ENCODE results near the gene MRPL18.
"Not testable (repeated sequence)": the region's sequence is repeated elsewhere in the genome, so short reads cannot be mapped to it uniquely, and the experiment has no call there.

Gene MRPL18

DNA sequence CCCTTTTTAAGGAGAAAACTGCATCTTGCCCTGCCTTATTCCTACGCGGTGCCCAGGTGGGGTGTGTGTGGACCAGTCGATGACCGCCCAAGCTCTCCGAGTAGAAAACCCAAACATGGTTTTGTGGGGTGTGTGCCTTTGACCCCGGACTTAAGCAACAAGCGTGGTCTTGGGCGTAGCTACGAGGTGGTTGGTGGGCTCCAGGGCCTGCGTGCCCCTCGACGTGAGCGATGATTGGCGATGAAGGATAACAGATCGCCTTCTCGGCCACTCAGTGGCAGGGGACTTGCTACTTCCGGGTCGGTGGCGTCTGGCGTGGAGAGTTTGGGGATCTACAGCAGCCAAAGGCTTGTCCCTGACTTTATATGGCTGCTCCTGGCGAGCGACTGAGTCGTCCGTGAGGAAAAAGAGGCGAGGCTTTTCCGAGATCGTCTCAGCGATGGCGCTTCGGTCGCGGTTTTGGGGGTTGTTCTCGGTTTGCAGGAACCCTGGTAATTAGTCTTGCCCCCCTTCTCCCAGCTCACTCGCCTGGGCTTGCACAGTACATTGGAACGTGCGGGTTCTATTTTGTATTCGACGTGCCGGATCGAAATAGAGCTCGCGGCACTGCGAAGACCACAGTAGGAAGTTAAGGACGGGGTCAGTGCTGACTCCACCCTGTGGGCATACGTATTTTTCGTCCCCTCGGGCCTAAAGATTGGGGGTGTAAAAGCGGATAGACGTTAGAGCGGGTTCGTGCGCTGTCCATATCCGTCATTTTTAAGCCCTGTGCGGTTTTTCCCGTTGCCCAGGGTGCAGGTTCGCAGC lies at the start of gene MRPL18:
Gene MRPL18, plus strand, starts transcription at position 319 of the 807 bp plus-strand sequence. Its CDS starts 121 bp downstream, at position 440.
- DNase-seq (ENCODE audit: low spot score): peak; percentile 100

DNA sequence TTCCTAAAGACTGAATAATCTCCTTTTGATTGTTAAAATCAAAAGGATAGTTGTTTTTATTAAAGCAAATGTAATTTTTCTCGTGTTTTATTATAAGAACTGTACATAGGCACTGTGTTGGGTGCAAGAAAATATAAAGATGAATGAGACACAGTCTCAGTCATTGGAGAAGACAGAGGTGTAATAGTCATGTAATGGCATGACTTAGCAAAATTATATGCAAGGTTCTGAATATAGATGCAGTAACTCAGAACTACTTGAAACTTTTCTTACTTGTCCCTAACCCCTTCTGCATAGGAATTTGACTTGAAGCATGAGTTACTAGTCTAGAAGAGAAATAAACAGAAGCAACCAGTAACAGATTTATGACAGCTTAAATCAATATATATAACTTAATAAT lies 48.1 kb upstream of the MRPL18 start:
- no peak for DNase-seq (ENCODE audit: low spot score)

GRCh38 chr6:159745081-159745480 lies 45.2 kb upstream of the MRPL18 start:
- no peak for DNase-seq (ENCODE audit: low spot score)

DNA sequence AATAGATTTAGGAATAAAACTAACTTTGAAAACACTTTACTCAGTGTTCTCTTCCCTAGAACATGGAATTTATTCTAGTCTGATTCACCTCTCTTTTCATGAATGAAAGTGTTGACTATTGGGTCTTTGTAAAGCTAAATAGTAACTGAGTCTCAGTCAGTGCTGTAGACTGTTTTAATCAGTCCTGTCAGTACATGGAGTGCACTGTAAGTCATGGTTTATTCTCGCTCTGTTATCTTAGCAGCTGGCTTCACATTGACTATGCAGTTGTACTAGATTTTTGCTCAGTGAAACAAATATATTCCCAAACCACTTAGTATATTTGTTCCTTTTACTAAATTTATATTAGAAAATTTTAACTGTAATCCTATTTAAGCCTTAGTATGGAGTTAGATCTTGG lies 43.5 kb upstream of the MRPL18 start:
- no peak for DNase-seq (ENCODE audit: low spot score)

GRCh38 chr6:159748127-159748526 lies 42.1 kb upstream of the MRPL18 start:
- not testable (repeated sequence) for DNase-seq (ENCODE audit: low spot score)

- no peak for DNase-seq (ENCODE audit: low spot score)
Observed at GRCh38 chr6:159751448-159751847, 38.8 kb upstream of the MRPL18 start.

- no peak for DNase-seq (ENCODE audit: low spot score)
Observed at GRCh38 chr6:159753081-159753872, 37.0 kb upstream of the MRPL18 start.

- DNase-seq (ENCODE audit: low spot score): no peak
Observed at GRCh38 chr6:159754401-159754800, 35.9 kb upstream of the MRPL18 start.

GRCh38 chr6:159754959-159755914 lies 35.0 kb upstream of the MRPL18 start:
- DNase-seq (ENCODE audit: low spot score): peak; percentile 35

DNA sequence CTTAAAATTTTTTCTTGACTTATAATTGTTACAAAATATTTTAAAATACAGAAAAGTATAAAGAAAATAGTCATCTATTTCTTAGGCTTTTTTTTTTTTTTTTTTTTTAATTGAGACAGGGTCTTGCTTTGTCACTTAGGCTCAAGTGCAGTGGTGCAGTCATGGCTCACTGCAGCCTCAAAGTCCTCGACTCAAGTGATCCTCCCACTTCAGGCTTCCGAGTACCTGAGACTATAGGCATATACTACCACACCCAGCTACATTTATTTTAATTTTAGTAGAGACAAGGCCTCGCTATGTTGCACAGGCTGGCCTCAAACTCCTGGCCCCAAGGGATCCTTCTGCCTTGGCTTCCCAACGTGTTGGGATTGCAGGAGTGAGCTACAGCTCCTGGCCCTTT lies 33.8 kb upstream of the MRPL18 start:
- no peak for DNase-seq (ENCODE audit: low spot score)

DNA sequence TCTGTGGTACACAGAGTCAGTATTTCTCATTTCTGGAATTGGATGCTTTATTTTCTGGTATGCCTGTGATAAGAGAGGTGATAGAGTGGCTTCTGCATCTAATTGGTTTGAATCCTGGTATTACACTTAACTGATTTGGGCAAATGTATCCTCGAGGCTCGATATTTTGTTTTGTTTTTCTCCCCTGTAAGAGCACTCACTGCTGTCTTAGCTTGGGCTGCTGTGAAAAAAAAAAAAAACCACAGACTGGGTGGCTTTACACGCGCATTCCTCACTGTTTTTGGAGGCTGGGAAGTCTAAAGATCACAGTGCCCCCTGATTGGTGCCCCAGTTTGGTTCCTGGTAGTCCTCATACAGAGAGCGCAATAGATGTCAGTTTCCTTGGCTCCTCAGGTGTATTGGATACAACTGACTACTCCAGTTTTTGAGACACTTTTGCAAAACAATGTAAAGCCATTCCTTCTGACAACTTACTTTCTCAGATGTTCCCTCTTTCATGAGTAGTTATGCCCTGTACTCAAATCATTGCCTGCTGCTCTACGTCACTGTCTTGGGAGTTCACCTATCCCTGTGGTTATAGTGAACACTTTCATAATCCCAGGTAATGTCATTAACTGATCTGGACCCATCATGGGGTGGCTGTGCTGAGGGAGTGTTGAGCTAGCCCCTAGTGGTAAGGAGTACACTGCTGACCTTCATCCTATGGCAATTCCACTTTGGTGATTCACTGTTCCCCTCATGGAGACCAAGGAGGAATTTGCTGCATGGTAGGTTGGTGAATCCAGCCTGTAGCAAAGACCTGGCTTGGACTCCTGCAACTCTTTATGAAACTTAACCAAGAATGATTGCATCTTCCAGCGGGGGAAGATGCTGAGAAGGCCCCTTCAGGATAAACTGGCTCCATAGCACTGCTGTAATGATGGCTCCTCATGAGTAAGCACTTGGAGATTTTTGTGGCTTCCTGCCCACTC lies 32.0 kb upstream of the MRPL18 start:
- DNase-seq (ENCODE audit: low spot score): no peak

GRCh38 chr6:159759645-159760044 lies 30.6 kb upstream of the MRPL18 start:
- no peak for DNase-seq (ENCODE audit: low spot score)

GRCh38 chr6:159760602-159761057 lies 29.6 kb upstream of the MRPL18 start:
- no peak for DNase-seq (ENCODE audit: low spot score)

DNA sequence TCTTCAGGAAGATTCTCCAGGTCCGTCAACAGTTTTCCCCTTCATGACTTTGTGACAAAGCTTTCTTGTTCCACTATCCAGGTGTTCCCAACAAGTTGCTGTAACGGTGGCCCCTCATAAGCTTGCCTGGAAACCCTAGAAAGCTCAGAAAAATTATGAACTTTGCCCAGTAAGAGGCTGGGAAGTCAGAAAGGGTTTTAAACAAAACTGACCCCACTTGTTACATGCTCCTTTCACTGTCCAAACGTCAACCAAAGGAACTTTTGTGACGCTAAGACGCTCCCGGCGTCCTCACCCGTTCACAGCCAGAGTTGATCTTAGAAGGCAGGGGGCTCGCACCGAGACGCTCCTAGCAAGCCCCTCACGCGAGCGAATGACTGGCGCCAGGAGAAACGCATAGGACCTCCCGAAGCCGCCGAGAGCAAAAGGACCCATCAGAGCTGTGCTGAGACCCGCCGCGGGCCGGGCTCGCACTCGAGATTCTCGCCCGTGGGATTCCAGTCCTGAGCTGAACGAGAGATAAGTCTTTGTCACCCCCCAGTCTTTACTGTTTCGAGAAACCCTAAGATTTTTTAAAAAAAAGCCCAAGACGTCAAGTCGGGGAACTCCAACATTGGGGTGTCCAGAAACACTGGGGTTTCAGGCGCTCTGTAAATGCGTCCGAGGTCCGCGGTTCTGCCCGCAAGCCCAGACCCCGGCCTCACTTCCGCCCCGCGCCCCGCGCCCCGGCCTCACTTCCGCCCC lies 29.0 kb upstream of the MRPL18 start:
- peak; percentile 22 for DNase-seq (ENCODE audit: low spot score)

- peak; percentile 99 for DNase-seq (ENCODE audit: low spot score)
Observed at GRCh38 chr6:159761873-159762680, 28.2 kb upstream of the MRPL18 start, which contains the start of gene ACAT2. TSS of gene ACAT2 (plus strand) at chr6:159762045. CDS start at chr6:159762088, 43 bp downstream.

DNA sequence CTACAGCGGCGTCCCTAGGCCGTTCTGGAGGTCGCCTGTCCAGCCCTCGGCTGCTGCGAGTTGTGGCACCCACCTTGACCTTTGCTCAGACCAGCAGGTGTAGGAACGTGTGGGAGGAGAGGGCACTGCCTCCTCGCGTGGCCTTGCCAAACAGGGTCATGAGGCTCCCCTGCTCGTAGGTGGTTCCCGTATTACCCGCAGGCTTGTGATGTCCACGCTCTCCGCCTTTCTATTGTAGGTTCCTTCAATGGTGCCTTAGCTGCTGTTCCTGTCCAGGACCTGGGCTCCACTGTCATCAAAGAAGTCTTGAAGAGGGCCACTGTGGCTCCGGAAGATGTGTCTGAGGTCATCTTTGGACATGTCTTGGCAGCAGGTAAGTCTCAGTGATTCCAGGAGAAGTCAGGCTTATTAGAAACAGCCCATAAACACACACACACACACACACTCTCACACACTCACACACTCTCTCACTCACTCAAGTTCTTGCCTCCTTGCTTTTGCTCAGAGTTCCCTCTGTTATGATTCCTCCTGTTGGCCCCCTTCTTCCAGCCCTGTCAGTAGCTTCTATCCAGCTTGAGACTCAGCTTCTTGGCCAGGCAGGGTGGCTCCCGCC lies 27.5 kb upstream of the MRPL18 start:
- peak; percentile 40 for DNase-seq (ENCODE audit: low spot score)

GRCh38 chr6:159766906-159767305 lies 23.4 kb upstream of the MRPL18 start:
- no peak for DNase-seq (ENCODE audit: low spot score)

- DNase-seq (ENCODE audit: low spot score): no peak
Observed at GRCh38 chr6:159769470-159769869, 20.8 kb upstream of the MRPL18 start.

GRCh38 chr6:159772196-159772595 lies 18.1 kb upstream of the MRPL18 start:
- no peak for DNase-seq (ENCODE audit: low spot score)

Measured in Ammon's horn (tissue), 1 donor.